SK-N-MC (cell line): ENCODE measurements around the gene SMC1B.

Experiments used
- DNase-seq: peaks from one replicate; pipeline ENCODE4 v3.0.0-alpha.2; 2011; ENCODE audit warnings: low read depth, low spot score
- H3K27ac ChIP-seq: fragments of 200-600 bp; sonication (generic); 2 replicates; pipeline ENCODE4 v1.5.1; 2016; ENCODE audit warnings: mixed run types
- H3K36me3 ChIP-seq: fragments of 200-600 bp; sonication (generic); 2 replicates; pipeline ENCODE4 v1.6.1; 2017; ENCODE audit warnings: antibody characterized with exemption, low read length, mixed read lengths; ENCODE audit not compliant: insufficient read depth
- H3K4me3 ChIP-seq: fragments of 200-600 bp; sonication (generic); 2 replicates; pipeline ENCODE4 v1.5.1; 2016
- H3K9ac ChIP-seq: fragments of 200-600 bp; sonication (generic); 2 replicates; pipeline ENCODE4 v1.8.0; 2017; ENCODE audit warnings: mixed run types, mixed read lengths; ENCODE audit not compliant: insufficient read length
- H3K9me3 ChIP-seq: fragments of 200-600 bp; sonication (generic); 2 replicates; pipeline ENCODE4 v1.6.1; 2017; ENCODE audit warnings: low read depth, mild to moderate bottlenecking, antibody characterized with exemption, low read length, moderate library complexity, mixed read lengths
- EZH2 ChIP-seq: fragments of 200-600 bp; sonication (generic); IDR thresholded peaks from one replicate; pipeline ENCODE4 v1.6.1; 2017; ENCODE audit warnings: antibody characterized with exemption
- FOXP2 ChIP-seq: optimal IDR thresholded peaks from 2 replicates; pipeline ENCODE3; 2011; ENCODE audit warnings: mild to moderate bottlenecking, moderate library complexity; ENCODE audit not compliant: insufficient read depth; ENCODE audit errors: extremely low read length, control extremely low read depth
- POLR2AphosphoS5 ChIP-seq: IDR thresholded peaks from 2 replicates; pipeline ENCODE4 v1.6.1; 2012; ENCODE audit warnings: mild to moderate bottlenecking, low read depth, low read length, borderline replicate concordance

SMC1B gene

DNA sequence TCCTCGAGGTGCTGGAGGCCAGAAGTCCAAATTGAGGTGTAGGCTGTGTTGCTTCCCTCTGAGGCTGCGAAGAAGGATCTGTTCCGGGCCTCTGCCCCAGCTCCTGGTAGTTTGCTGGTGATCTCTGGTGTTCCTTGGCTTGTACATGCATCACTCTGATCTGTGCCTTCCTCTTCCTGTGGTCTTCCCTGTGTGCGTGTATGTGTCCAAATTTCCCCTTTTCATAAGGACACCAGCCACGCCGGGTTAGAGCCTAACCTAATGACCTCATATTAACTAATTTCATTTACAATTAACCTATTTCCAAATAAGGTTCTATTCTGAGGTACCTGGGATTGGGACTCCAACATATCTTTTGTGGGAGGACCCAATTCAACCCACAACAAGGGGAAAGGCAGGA lies 21.6 kb upstream of the SMC1B start:
- Histone ChIP-seq H3K4me3 (no peak overlapping the region), H3K9ac (no peak overlapping the region), H3K36me3 (0 out of 2 replicates have a peak, but pooled peaks cover 4% of the 10 kb centered on the region), H3K27ac (no peak overlapping the region), H3K9me3 (no peaks in the 10 kb centered on the region)
- TF ChIP-seq EZH2 (no peak), POLR2AphosphoS5 (no peak), FOXP2 (no peak)
- no peak for DNase-seq

DNA sequence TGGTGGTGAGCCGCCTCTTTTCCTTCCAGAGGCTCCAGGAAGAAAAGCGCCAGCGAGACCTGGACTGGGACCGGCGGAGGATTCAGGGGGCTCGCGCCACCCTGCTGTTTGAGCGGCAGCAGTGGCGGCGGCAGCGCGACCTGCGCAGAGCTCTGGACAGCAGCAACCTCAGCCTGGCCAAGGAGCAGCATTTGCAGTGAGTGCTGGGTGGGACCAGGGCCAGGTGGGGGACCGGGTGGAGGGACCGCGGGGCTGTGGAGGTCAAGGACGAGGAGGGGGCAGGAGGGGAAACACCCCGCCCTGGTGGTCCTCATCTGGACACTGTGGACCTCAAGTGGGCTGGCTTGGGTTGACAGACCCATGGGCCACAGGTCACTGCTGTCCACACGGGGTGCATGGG lies 17.5 kb upstream of the SMC1B start:
- Histone ChIP-seq H3K36me3 (peaks cover 19% of the 10 kb centered on the region), H3K9me3 (no peaks in the 10 kb centered on the region), H3K9ac (no peak overlapping the region), H3K27ac (no peak overlapping the region), H3K4me3 (no peak overlapping the region)
- DNase-seq: no peak
- no peak for TF ChIP-seq EZH2
- no peak for TF ChIP-seq POLR2AphosphoS5
- no peak for TF ChIP-seq FOXP2

DNA sequence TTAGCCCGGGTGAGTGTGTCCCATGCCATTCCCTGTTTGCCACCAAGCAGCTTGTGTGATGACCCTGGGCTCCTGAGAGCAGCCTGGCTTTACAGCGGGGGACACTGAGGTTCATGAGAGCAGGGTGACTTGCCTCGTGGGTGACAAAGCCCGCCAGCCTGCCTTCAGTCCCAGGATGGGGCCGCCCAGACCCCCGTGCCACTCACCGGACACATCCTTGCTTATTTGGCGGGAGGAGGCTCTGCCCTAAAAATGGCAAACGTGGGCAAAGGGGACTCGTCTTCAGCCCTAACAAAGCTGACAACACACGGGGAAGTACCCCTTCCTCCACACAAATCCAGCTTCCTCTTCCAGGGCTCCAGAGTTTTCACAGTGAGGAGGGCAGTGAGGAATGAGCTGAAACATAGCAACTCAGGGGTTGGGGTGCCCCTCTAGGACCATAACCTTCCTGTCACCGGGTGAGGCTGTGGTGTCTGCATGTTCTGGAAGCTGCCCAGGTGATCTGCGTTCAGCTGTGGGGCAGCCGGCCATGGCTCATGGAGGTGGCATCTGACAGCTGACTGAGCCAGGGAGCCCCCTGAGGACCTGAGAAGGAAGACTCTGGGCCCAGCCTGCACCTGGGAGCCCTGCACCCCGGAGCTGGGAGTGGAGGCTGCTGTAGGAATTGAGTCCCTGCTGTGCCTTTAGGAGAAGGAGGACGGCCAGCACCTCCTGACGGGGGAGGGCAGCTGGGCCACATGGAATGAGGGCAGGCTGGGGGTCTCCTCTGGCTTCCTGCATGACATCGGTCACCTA lies 16.8 kb upstream of the SMC1B start:
- TF ChIP-seq EZH2: no peak
- no peak for TF ChIP-seq POLR2AphosphoS5
- TF ChIP-seq FOXP2: no peak
- DNase-seq: no peak
- H3K9ac ChIP-seq: no peak overlapping the region
- no peaks in the 10 kb centered on the region for H3K9me3 ChIP-seq
- no peak overlapping the region for H3K4me3 ChIP-seq
- H3K36me3 ChIP-seq: peaks cover 19% of the 10 kb centered on the region
- H3K27ac ChIP-seq: no peak overlapping the region

DNA sequence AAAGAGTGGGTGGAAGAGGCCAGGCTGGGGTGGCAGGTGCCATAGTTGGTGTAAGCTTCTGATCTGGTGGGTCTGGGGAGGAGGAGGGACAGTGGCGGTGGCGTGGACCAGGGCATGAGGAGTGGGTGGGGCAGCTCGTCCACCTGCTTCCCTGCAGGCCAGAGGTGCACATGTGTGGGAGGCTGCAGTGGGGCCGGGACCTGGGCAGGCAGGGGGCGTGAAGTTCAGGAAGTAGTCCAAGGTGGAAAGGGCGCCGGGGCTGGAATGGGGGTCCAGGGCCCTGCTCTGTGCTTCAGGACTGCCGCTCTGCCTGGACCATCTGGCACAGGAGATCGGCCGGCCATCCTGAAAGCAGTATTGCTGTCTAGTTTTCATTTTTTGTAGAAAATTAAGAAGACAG lies 16.0 kb upstream of the SMC1B start:
- Histone ChIP-seq H3K9ac (no peak overlapping the region), H3K36me3 (peaks cover 19% of the 10 kb centered on the region), H3K27ac (no peak overlapping the region), H3K9me3 (no peaks in the 10 kb centered on the region), H3K4me3 (no peak overlapping the region)
- DNase-seq: no peak
- TF ChIP-seq POLR2AphosphoS5 (no peak), EZH2 (no peak), FOXP2 (no peak)

DNA sequence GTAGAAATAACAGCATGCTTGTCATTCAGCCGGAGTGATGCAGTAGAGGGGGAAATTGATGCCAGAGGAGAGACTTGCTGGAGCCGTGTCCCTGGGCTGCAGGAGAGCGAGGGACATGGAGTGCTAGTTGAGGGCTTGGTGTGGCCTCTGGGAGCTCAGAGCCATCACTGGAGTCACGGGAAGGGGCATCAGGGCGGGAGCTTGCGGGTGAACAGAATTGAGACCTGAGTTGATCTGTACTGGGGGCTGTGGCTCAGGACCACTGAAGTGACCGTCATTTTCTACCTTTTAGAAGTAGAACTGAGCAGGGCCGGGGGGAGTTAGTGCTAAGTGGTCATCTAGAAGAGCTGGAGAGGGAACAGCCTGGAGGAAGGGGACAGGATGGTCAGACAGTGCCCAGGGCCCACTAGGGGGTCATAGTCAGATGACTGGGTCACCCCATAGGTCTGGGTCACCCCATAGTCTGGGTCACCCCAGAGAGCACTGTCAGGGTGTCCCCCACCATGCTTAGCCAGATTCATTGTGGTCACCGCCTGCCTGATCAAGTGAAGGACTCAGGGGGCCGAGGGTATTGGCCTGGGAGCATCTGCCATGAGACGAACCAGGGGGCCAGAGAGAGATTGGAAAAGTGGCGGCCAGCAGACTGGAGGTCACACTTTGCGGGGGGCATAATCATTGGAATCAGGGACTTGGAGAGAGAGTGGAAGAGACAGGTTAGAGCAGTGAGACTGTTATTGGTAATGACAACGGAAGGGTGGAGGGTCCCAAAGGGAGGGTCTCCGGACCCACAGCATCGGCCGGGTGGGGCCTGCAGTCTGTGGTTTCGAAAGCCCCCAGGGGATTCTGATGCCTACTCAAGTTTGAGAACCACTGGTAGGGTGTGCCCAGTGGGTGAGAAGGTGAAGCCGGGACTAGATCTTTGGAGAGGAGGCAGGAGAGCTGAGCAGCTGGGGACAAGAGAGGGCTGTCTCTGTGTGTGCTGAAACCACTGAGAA lies 15.3 kb upstream of the SMC1B start:
- peaks cover 19% of the 10 kb centered on the region for H3K36me3 ChIP-seq

DNA sequence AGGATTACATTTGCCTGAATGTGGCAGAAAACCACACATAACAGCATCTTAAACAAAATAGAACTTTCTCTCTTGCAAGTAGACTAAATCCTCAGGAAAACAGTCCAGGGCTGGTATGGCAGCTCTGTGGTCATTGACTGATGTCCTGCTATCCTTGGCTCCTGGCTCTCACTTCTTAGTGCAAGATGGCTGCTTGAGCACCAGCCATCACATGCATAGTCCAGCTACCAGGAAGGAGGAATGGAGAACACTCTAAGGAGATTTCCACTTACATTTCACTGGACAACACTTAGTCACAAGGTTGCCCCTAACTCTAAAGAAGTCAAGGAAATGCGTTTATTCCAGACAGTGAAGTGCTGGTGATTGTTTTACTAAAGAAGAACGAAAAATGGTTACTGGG lies 13.7 kb upstream of the SMC1B start:
- Histone ChIP-seq H3K9ac (no peak overlapping the region), H3K27ac (no peak overlapping the region), H3K4me3 (no peak overlapping the region), H3K36me3 (peaks cover 15% of the 10 kb centered on the region), H3K9me3 (no peaks in the 10 kb centered on the region)
- DNase-seq: no peak
- TF ChIP-seq FOXP2: no peak
- no peak for TF ChIP-seq POLR2AphosphoS5
- TF ChIP-seq EZH2: no peak

More for the DNA sequence above, 15.3 kb upstream of the SMC1B start:
- Histone ChIP-seq H3K27ac (no peak overlapping the region), H3K4me3 (no peak overlapping the region), H3K9me3 (no peaks in the 10 kb centered on the region), H3K9ac (no peak overlapping the region)
- no peak for TF ChIP-seq POLR2AphosphoS5
- TF ChIP-seq FOXP2: no peak
- no peak for TF ChIP-seq EZH2
- no peak for DNase-seq

DNA sequence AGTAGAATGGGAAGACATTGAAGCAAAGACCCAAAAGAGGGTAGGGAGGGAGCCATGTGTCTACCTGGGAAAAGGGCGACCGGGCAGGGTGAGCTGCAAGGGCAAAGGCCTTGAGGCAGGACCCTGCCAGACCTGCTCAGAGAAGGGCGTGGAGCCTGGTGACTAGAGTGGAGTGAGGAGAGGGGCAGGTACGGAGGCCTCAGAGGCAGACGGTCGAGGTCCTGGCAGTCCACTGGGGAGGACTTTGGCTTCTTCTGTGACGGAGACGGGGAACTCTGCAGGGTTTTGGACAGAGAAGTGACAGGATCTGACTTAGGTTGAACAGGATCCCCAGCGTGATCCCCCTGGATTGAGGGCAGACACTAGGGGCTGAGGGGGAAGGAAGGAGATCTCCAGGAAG lies 13.0 kb upstream of the SMC1B start:
- no peaks in the 10 kb centered on the region for H3K9me3 ChIP-seq
- no peak overlapping the region for H3K27ac ChIP-seq
- TF ChIP-seq EZH2 (no peak), FOXP2 (no peak), POLR2AphosphoS5 (no peak)
- DNase-seq: no peak
- H3K9ac ChIP-seq: no peak overlapping the region
- H3K4me3 ChIP-seq: no peak overlapping the region
- H3K36me3 ChIP-seq: peaks cover 15% of the 10 kb centered on the region

DNA sequence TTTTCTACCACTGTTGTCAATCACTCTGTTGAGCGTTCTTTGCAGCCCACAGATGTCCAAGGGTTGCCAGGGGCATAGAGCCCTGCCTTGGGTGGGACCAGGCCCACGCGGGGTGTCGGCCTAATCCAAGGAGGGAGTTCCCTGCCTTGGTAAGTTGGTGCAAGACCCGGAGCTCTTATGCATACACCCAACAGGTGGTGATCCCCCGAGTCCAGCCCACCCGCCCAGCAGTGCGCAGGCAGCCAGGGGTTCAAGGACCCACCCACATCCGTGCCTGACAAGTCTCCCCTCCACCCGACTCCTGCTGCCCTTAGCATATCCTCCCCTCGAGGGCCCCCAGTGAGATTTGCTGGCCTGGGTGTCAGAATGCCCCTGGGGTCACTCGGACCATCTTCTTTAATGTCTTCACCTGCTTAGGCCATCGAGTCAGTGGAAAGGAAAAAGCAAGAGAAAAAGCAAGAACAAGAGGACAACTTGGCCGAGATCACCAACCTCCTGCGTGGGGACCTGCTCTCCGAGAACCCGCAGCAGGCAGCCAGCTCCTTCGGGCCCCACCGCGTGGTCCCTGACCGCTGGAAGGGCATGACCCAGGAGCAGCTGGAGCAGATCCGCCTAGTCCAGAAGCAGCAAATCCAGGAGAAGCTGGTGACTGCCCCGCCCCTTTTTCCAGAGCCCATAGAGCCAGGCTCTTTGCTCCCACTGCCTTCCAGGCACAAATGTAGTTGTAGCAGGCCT lies 12.3 kb upstream of the SMC1B start:
- no peak for DNase-seq
- Histone ChIP-seq H3K36me3 (peaks cover 15% of the 10 kb centered on the region), H3K4me3 (no peak overlapping the region), H3K9me3 (no peaks in the 10 kb centered on the region), H3K9ac (no peak overlapping the region), H3K27ac (no peak overlapping the region)
- TF ChIP-seq POLR2AphosphoS5: no peak
- TF ChIP-seq EZH2: no peak
- no peak for TF ChIP-seq FOXP2
